B cell (primary cell): ENCODE results near the gene KCNC4. TPM values are rescaled to one million over a fixed set of nuclear protein-coding genes. Genes with fewer than 3 reads are reported as not detected.

Experiments
- ATAC-seq: fragments of 200-7000 bp; cut with Tn5 transposase; one replicate; pipeline ENCODE4 v1.10.0; 2021; ENCODE audit warnings: low read depth, mild to moderate bottlenecking, moderate number of reproducible peaks, moderate library complexity
- CTCF ChIA-PET: fragments of 350-600 bp; sonication (Branson Sonifier 250); formaldehyde crosslinking; loops from one replicate; lab custom pipeline; 2021; ENCODE audit warnings: antibody characterized with exemption, inconsistent platforms; lab: Charles Lee
- POLR2A ChIA-PET: fragments of 350-600 bp; sonication (Branson Sonifier 250); formaldehyde crosslinking; loops from one replicate; lab custom pipeline; 2021; ENCODE audit warnings: antibody characterized with exemption; lab: Charles Lee
- DNase-seq: peaks from one replicate; pipeline ENCODE4 v3.0.0; 2013
- H2AFZ ChIP-seq: 2 replicates; pipeline ENCODE4 v1.6.1; 2012; ENCODE audit warnings: mild to moderate bottlenecking, low read depth, low read length; ENCODE audit not compliant: insufficient read depth, poor library complexity, severe bottlenecking
- H3K27ac ChIP-seq, 2 donors: 1 replicate in 1 of 2; 2 replicates in 1 of 2; pipeline ENCODE4 v1.5.1; 2012 to 2013; ENCODE audit warnings: low read length in 2 of 2, mild to moderate bottlenecking in 2 of 2, moderate library complexity in 1 of 2
- H3K27me3 ChIP-seq, 4 experiments: fragments of 200-600 bp in 1 of 4; sonication (generic) in 1 of 4; replicated peaks in 1 of 4; 1 replicate in 2 of 4; 2 replicates in 2 of 4; pipeline versions ENCODE4 v1.6.1 to v1.7.0; 2013 to 2016; ENCODE audit warnings: low read length in 3 of 4, mild to moderate bottlenecking in 2 of 4, mixed read lengths in 1 of 4, moderate library complexity in 1 of 4; ENCODE audit not compliant: insufficient read depth in 4 of 4, control insufficient read depth in 3 of 4; ENCODE audit errors: control extremely low read depth in 1 of 4
- H3K36me3 ChIP-seq, 2 experiments: replicated peaks in 1 of 2; 1 replicate in 1 of 2; 2 replicates in 1 of 2; pipeline versions ENCODE4 v1.6.1 to v1.7.1; 2013; ENCODE audit warnings: low read length in 1 of 2; ENCODE audit not compliant: insufficient read depth in 2 of 2, control insufficient read depth in 1 of 2; ENCODE audit errors: control extremely low read depth in 1 of 2, extremely low read depth in 1 of 2
- H3K4me1 ChIP-seq, 2 donors: fragments of 200-600 bp in 1 of 2; sonication (generic) in 1 of 2; 1 replicate in 1 of 2; 2 replicates in 1 of 2; pipeline versions ENCODE4 v1.5.1 to v1.6.1; 2013 to 2017; ENCODE audit warnings: low read length in 2 of 2; ENCODE audit not compliant: control insufficient read depth in 2 of 2, insufficient read depth in 2 of 2
- H3K4me2 ChIP-seq: replicated peaks from 2 replicates; pipeline ENCODE3; 2012; ENCODE audit warnings: mild to moderate bottlenecking, low read depth, low read length; ENCODE audit not compliant: poor library complexity, severe bottlenecking
- H3K4me3 ChIP-seq, 5 experiments: fragments of 200-600 bp in 1 of 5; sonication (generic) in 1 of 5; 1 replicate in 3 of 5; 2 replicates in 2 of 5; pipeline versions ENCODE4 v1.5.1 to v1.7.0; 2011 to 2016; ENCODE audit warnings: low read length in 4 of 5, mild to moderate bottlenecking in 4 of 5, low read depth in 2 of 5, control low read depth in 1 of 5, moderate library complexity in 1 of 5; ENCODE audit not compliant: insufficient read depth in 1 of 5; ENCODE audit errors: control extremely low read depth in 1 of 5, extremely low read depth in 1 of 5
- H3K79me2 ChIP-seq: fragments of 200-600 bp; sonication (generic); one replicate; pipeline ENCODE4 v1.6.0; 2016; ENCODE audit warnings: low read length; ENCODE audit not compliant: control insufficient read depth, insufficient read depth
- H3K9ac ChIP-seq: fragments of 200-600 bp; sonication (generic); 2 replicates; pipeline ENCODE4 v1.6.1; 2017; ENCODE audit warnings: mild to moderate bottlenecking, low read length, moderate library complexity
- H3K9me3 ChIP-seq, 3 donors: one replicate each; pipeline versions ENCODE4 v1.6.1 to v1.7.1; 2013; ENCODE audit warnings: low read length in 2 of 3; ENCODE audit not compliant: control insufficient read depth in 2 of 3, insufficient read depth in 1 of 3; ENCODE audit errors: control extremely low read depth in 1 of 3
- H4K20me1 ChIP-seq: 2 replicates; pipeline ENCODE4 v1.6.0; 2012; ENCODE audit warnings: mild to moderate bottlenecking, low read length; ENCODE audit not compliant: insufficient read depth, control insufficient read depth, poor library complexity, severe bottlenecking
- H3K27ac Mint-ChIP-seq: one replicate; pipeline ENCODE4 v1.8.0; 2021; ENCODE audit warnings: mixed read lengths
- H3K27me3 Mint-ChIP-seq: one replicate; pipeline ENCODE4 v1.8.0; 2021; ENCODE audit warnings: mixed read lengths
- H3K4me1 Mint-ChIP-seq: one replicate; pipeline ENCODE4 v1.8.0; 2021; ENCODE audit warnings: mixed read lengths
- H3K4me3 Mint-ChIP-seq: one replicate; pipeline ENCODE4 v1.8.0; 2021; ENCODE audit warnings: mixed read lengths
- H3K9me3 Mint-ChIP-seq: one replicate; pipeline ENCODE4 v1.8.0; 2022; ENCODE audit warnings: mixed read lengths; ENCODE audit not compliant: insufficient read depth
- CTCF ChIP-seq: fragments of 200-600 bp; IDR thresholded peaks from one replicate; pipeline ENCODE4 v1.8.0; 2022; ENCODE audit warnings: antibody characterized with exemption, mild to moderate bottlenecking
- EZH2 ChIP-seq: IDR thresholded peaks from 2 replicates; pipeline ENCODE4 v1.6.1; 2012; ENCODE audit warnings: borderline replicate concordance, low read depth, mild to moderate bottlenecking, moderate library complexity, low read length; ENCODE audit not compliant: insufficient read depth, poor library complexity, severe bottlenecking
- WGBS: methylation state at CpG from one replicate; pipeline ENCODE4 v1.1.5; 2013; ENCODE audit warnings: missing lambda C conversion rate; ENCODE audit not compliant: insufficient coverage; 5-methylcytosine and 5-hydroxymethylcytosine counted together
- intact Hi-C: fragments of 100-400 bp; cut with micrococcal nuclease; formaldehyde crosslinking; loops from one replicate; pipeline ENCODE4 v1.10.0; 2022
- polyA plus RNA-seq: library from polyadenylated mRNA; depleted of rRNA; stranded (reverse); fragments of >200 nt; gene quantifications from 2 replicates; pipeline ENCODE4 v1.2.3, GENCODE V29; 2012
- total RNA-seq, 2 donors: library from RNA; stranded (reverse); fragments of 120-200 nt in 1 of 2; gene quantifications; 1 replicate in 1 of 2; 2 replicates in 1 of 2; pipeline versions ENCODE4 v1.2.3 to v1.2.4, GENCODE V29; 2013 to 2022

The KCNC4 gene
- total and polyA plus RNA-seq, 2 donors (not counting 1 experiment from before 2014, with no cell fraction given), result 3.2 to 24.1 TPM

GRCh38 chr1:110223127-110223526 lies 13.0 kb downstream of the KCNC4 start:
- WGBS, result 96% methylated on average over 27 of the region's 27 CpGs
- TF ChIP-seq EZH2 (no peak), CTCF (no peak)
- H3K4me1 Mint-ChIP-seq, result no peaks in the 10 kb centered on the region
- H3K4me3 Mint-ChIP-seq, result no peak overlapping the region
- intact Hi-C loops, result no loop called here
- no peak for DNase-seq
- H3K4me3 ChIP-seq, result no peak overlapping the region
- no peaks in the 10 kb centered on the region for H3K9me3 ChIP-seq
- ChIA-PET POLR2A (no interaction called here), CTCF (interaction anchor here (0.9 to 1.6 kb wide), 2 partner anchors 16 to 237 kb away, joined by 3 to 5 read pairs; no protein-coding TSS in a partner anchor)
- no peak overlapping the region for H3K27ac ChIP-seq
- no peaks in the 10 kb centered on the region for H3K27me3 ChIP-seq
- no peaks in the 10 kb centered on the region for H3K9me3 Mint-ChIP-seq
- H3K4me1 ChIP-seq, result no peaks in the 10 kb centered on the region
- ATAC-seq, result no peak
- no peaks in the 10 kb centered on the region for H3K79me2 ChIP-seq
- H3K9ac ChIP-seq, result no peak overlapping the region
- no peak overlapping the region for H3K4me2 ChIP-seq
- no peak overlapping the region for H2AFZ ChIP-seq
- H4K20me1 ChIP-seq, result no peaks in the 10 kb centered on the region
- no peak overlapping the region for H3K27ac Mint-ChIP-seq
- peaks cover 0 to 6% of the 10 kb centered on the region in 2 experiments for H3K36me3 ChIP-seq
- H3K27me3 Mint-ChIP-seq, result no peaks in the 10 kb centered on the region

DNA sequence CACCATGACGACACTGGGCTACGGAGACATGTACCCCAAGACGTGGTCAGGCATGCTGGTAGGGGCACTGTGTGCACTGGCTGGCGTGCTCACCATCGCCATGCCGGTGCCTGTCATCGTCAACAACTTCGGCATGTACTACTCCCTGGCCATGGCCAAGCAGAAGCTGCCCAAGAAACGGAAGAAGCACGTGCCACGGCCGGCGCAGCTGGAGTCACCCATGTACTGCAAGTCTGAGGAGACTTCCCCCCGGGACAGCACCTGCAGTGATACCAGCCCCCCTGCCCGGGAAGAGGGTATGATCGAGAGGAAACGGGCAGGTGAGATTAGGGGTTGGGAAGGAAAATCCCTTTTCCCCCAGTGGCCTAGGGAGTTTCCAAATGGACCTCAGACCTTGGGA lies 13.5 kb downstream of the KCNC4 start:
- no peak overlapping the region for H3K4me3 Mint-ChIP-seq
- no peak for ATAC-seq
- intact Hi-C loops, result no loop called here
- no peak overlapping the region for H2AFZ ChIP-seq
- no peaks in the 10 kb centered on the region for H3K79me2 ChIP-seq
- H3K4me3 ChIP-seq, result no peak overlapping the region
- no peak overlapping the region for H3K9ac ChIP-seq
- H3K27me3 ChIP-seq, result no peaks in the 10 kb centered on the region
- no peak overlapping the region for H3K4me2 ChIP-seq
- H3K4me1 ChIP-seq, result no peaks in the 10 kb centered on the region
- POLR2A ChIA-PET, result no interaction called here
- H4K20me1 ChIP-seq, result no peaks in the 10 kb centered on the region
- no peaks in the 10 kb centered on the region for H3K27me3 Mint-ChIP-seq
- DNase-seq, result no peak
- H3K36me3 ChIP-seq, result peaks cover 0 to 6% of the 10 kb centered on the region in 2 experiments
- no peaks in the 10 kb centered on the region for H3K4me1 Mint-ChIP-seq
- TF ChIP-seq CTCF (no peak), EZH2 (no peak)
- no peak overlapping the region for H3K27ac Mint-ChIP-seq
- H3K9me3 Mint-ChIP-seq, result no peaks in the 10 kb centered on the region
- CTCF ChIA-PET, result interaction anchor here (1.6 kb wide), 1 partner anchor 16 kb away, joined by 5 read pairs; no protein-coding TSS in a partner anchor
- WGBS, result 95% methylated on average over 17 of the region's 17 CpGs
- H3K9me3 ChIP-seq, result no peaks in the 10 kb centered on the region
- H3K27ac ChIP-seq, result no peak overlapping the region
